Esophagus squamous epithelium (tissue), 5 donors: ENCODE data around the gene LPAR6. TPM values are rescaled to one million over a fixed set of nuclear protein-coding genes. Genes with fewer than 3 reads are reported as not detected.

ENCODE experiments used
- DNase-seq: peaks from one replicate; lab custom pipeline; 2025; lab: John Stamatoyannopoulos, UW
- H3K27ac ChIP-seq, 4 donors: fragments of 200-600 bp; sonication (generic); one replicate each; pipeline ENCODE4 v1.5.1; 2016 to 2019; ENCODE audit warnings: mild to moderate bottlenecking in 1 of 4
- H3K27me3 ChIP-seq, 4 donors: fragments of 200-600 bp; sonication (generic); 1 replicate in 3 of 4; 2 replicates in 1 of 4; pipeline versions ENCODE4 v1.5.1 to v1.6.0; 2017 to 2021; ENCODE audit warnings: antibody characterized with exemption in 1 of 4
- H3K36me3 ChIP-seq, 3 donors: fragments of 200-600 bp; sonication (generic); one replicate each; pipeline ENCODE4 v1.5.1; 2016 to 2019
- H3K4me1 ChIP-seq, 3 donors: fragments of 200-600 bp; sonication (generic); one replicate each; pipeline ENCODE4 v1.5.1; 2017 to 2019
- H3K4me3 ChIP-seq, 4 donors: fragments of 200-600 bp; sonication (generic); 1 replicate in 3 of 4; 2 replicates in 1 of 4; pipeline ENCODE4 v1.5.1; 2016 to 2019; ENCODE audit warnings: mild to moderate bottlenecking in 2 of 4, moderate library complexity in 1 of 4
- H3K9me3 ChIP-seq, 3 donors: fragments of 200-600 bp; sonication (generic); one replicate each; pipeline ENCODE4 v1.5.1; 2016 to 2019
- POLR2A ChIP-seq, 4 donors: fragments of 450-650 bp; IDR thresholded peaks; one replicate each; pipeline ENCODE4 v1.6.1; 2017; ENCODE audit warnings: antibody characterized with exemption in 4 of 4, mild to moderate bottlenecking in 4 of 4, moderate library complexity in 3 of 4
- WGBS, 2 donors: methylation state at CpG; one replicate each; pipeline ENCODE4 v1.1.5; 2018; 5-methylcytosine and 5-hydroxymethylcytosine counted together
- intact Hi-C: fragments of 100-400 bp; cut with DNase I; formaldehyde crosslinking; loops from one replicate; pipeline ENCODE4 v1.15.0; 2022
- total RNA-seq, 4 donors: library from RNA; depleted of rRNA; stranded (reverse); fragments of >200 nt; gene quantifications; one replicate each; pipeline ENCODE4 v1.1.0, GENCODE V29; 2016
- TF ChIP-seq, protein P1 (sequence below), 6 experiments: fragments of 450-650 bp in 4 of 6; fragments of 200-600 bp in 2 of 6; sonication (generic) in 2 of 6; IDR thresholded peaks; one replicate each; pipeline ENCODE4 v1.5.1; 2016 to 2019; ENCODE audit warnings: antibody characterized with exemption in 6 of 6, mild to moderate bottlenecking in 4 of 6, moderate library complexity in 4 of 6
- donor health status: DM: yes; HTN: yes; CAD: no.

Gene LPAR6
- total RNA-seq, 4 donors from 2014 or later = 50.6 to 102 (median 82.2) TPM

DNA sequence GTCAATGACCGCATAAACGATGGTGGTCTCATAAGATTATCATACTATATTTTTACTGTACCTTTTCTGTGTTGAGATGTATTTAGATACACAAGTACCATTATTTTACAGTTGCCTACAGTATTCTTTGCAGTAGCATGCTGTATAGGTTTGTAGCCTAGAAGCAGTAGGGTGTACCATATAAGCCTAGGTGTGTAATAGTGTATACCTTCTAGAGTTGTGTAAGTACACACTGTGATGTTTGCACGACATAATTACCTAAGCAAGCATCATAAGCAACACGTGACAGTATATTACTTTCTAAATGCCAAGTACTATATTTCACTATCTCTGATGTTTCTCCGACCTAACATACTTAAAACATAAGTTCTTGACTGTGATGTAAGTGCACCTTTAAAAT lies 2.7 kb downstream of the LPAR6 start:
- Histone ChIP-seq H3K4me1 (peaks cover 0 to 63% (median 9%) of the 10 kb centered on the region in 3 donors), H3K9me3 (no peaks in the 10 kb centered on the region), H3K4me3 (peak overlapping the region; percentile 44 to 70 (median 56)), H3K36me3 (no peaks in the 10 kb centered on the region), H3K27ac (peak overlapping the region; percentile 82 to 95 (median 86)), H3K27me3 (no peaks in the 10 kb centered on the region)
- 25 to 34% methylated on average over 5 of the region's 5 CpGs for WGBS, 2 donors
- TF ChIP-seq, protein P1, sequence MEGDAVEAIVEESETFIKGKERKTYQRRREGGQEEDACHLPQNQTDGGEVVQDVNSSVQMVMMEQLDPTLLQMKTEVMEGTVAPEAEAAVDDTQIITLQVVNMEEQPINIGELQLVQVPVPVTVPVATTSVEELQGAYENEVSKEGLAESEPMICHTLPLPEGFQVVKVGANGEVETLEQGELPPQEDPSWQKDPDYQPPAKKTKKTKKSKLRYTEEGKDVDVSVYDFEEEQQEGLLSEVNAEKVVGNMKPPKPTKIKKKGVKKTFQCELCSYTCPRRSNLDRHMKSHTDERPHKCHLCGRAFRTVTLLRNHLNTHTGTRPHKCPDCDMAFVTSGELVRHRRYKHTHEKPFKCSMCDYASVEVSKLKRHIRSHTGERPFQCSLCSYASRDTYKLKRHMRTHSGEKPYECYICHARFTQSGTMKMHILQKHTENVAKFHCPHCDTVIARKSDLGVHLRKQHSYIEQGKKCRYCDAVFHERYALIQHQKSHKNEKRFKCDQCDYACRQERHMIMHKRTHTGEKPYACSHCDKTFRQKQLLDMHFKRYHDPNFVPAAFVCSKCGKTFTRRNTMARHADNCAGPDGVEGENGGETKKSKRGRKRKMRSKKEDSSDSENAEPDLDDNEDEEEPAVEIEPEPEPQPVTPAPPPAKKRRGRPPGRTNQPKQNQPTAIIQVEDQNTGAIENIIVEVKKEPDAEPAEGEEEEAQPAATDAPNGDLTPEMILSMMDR (IDR thresholded peaks at IDR 0.05) = no peak
- TF ChIP-seq POLR2A (IDR thresholded peaks at IDR 0.05) = peak in 1 of 4 donors; percentile 57
- no peak for DNase-seq
- intact Hi-C loops = loop anchor here (10.0 kb wide), 1 partner anchor 85 kb away; no protein-coding TSS in a partner anchor

DNA sequence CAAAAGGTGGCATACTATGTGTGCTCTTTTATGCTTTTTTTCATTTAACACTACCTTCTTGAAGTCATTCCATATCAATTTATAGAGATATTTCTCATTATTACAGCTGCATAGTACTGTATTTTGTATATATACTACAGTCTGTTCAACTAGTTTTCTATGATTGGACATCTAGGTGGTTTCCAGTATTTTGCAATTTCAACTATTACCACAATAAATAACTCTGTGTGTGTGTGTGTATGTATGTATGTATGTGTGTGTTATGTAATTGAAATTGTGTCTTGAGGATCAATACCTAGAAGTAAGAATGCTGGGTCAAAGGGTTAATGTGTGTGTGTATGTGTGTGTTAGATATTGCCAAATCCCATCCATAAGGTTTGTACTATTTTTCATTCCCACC lies 7.0 kb downstream of the LPAR6 start:
- TF ChIP-seq, protein P1 (IDR thresholded peaks at IDR 0.05) = no peak
- TF ChIP-seq POLR2A (IDR thresholded peaks at IDR 0.05) = no peak
- H3K27ac ChIP-seq = peak overlapping the region in 3 of 4 donors; percentile 83 to 95 (median 88)
- no peaks in the 10 kb centered on the region for H3K27me3 ChIP-seq
- H3K4me1 ChIP-seq = peaks cover 10 to 84% (median 18%) of the 10 kb centered on the region in 3 donors
- H3K9me3 ChIP-seq = no peaks in the 10 kb centered on the region
- no peak overlapping the region for H3K4me3 ChIP-seq
- no peak for DNase-seq
- intact Hi-C loops = loop anchor here (10.0 kb wide), 1 partner anchor 169 kb away; no protein-coding TSS in a partner anchor
- no peaks in the 10 kb centered on the region for H3K36me3 ChIP-seq

GRCh38 chr13:48404952-48405351 lies 8.0 kb downstream of the LPAR6 start:
- TF ChIP-seq, protein P1 (IDR thresholded peaks at IDR 0.05) = no peak
- TF ChIP-seq POLR2A (IDR thresholded peaks at IDR 0.05) = no peak
- Histone ChIP-seq H3K27ac (peak overlapping the region; percentile 46 to 95 (median 83)), H3K4me3 (no peak overlapping the region), H3K9me3 (no peaks in the 10 kb centered on the region), H3K27me3 (no peaks in the 10 kb centered on the region), H3K4me1 (peaks cover 10 to 93% (median 27%) of the 10 kb centered on the region in 3 donors), H3K36me3 (no peaks in the 10 kb centered on the region)
- WGBS, 2 donors = 29 to 61% methylated on average over 1 of the region's 1 CpG
- intact Hi-C loops = loop anchor here (10.0 kb wide), 1 partner anchor 170 kb away; no protein-coding TSS in a partner anchor
- no peak for DNase-seq

DNA sequence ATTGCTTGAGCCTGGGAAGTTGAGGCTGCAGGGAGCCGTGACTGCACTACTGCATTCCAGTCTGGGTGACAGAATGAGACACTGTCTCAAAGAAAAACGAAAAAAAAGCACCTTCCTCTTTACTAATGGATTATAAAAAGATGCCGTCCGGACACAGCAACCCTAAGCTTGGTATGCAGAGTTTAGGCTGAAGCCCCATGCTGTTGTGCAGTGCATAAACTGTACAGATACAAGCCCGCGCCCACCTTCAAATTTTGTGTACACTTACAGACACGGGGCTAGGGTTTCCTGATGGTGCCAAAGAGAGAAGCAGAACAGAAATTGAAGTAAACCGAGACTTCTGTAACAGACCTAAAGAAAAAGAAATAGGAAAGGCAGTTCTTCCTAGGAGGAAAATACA lies 9.0 kb downstream of the LPAR6 start:
- TF ChIP-seq, protein P1 (IDR thresholded peaks at IDR 0.05) = no peak
- no peak for TF ChIP-seq POLR2A (IDR thresholded peaks at IDR 0.05)
- H3K4me1 ChIP-seq = peaks cover 10 to 100% (median 35%) of the 10 kb centered on the region in 3 donors
- H3K36me3 ChIP-seq = no peaks in the 10 kb centered on the region
- peak overlapping the region; percentile 67 to 95 (median 83) for H3K27ac ChIP-seq
- no peaks in the 10 kb centered on the region for H3K9me3 ChIP-seq
- no peak overlapping the region for H3K4me3 ChIP-seq
- intact Hi-C loops = loop anchor here (10.0 kb wide), 1 partner anchor 171 kb away; no protein-coding TSS in a partner anchor
- no peak for DNase-seq
- WGBS, 2 donors = 67 to 75% methylated on average over 8 of the region's 8 CpGs
- no peaks in the 10 kb centered on the region for H3K27me3 ChIP-seq

- Histone ChIP-seq H3K36me3 (no peaks in the 10 kb centered on the region), H3K4me1 (peaks cover 10 to 100% (median 41%) of the 10 kb centered on the region in 3 donors), H3K9me3 (no peaks in the 10 kb centered on the region), H3K27me3 (no peaks in the 10 kb centered on the region), H3K4me3 (peak overlapping the region in 3 of 4 donors; percentile 12 to 42 (median 21)), H3K27ac (peak overlapping the region; percentile 67 to 95 (median 83))
- peak in 1 of 4 donors; percentile 57 for TF ChIP-seq POLR2A (IDR thresholded peaks at IDR 0.05)
- TF ChIP-seq, protein P1 (IDR thresholded peaks at IDR 0.05) = no peak
- intact Hi-C loops = loop anchor here (10.0 kb wide), 1 partner anchor 172 kb away; no protein-coding TSS in a partner anchor
- no peak for DNase-seq
- WGBS, 2 donors = 9 to 14% methylated on average over 2 of the region's 2 CpGs
These were observed 9.7 kb downstream of the LPAR6 start for GRCh38 chr13:48403151-48403631.
